ENCODE data around the gene ADAMTS7.
"Not testable (repeated sequence)": the region's sequence is repeated elsewhere in the genome, so short reads cannot be mapped to it uniquely, and the experiment has no call there.

DNA sequence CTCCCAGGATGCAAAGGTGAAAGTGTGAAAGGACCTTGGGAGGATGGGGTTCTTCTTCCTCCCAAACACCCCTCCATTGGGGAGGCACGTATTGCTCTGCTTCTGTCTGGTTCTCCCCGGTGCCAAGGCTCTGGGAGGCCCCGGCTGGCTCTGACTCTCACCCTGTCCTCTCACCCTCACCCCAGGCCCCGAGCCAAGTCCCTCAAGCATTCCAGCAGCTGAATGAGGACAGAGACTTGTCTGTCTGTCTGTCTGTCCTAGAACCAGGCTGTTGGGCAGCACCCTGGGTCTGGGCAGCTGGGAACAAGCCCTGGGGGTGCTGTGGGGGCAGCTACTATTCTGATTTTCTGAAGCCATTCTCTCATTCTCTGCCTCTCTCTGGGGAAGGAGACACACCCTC lies 29.9 kb downstream of the ADAMTS7 start:
- TF ChIP-seq, protein P1, sequence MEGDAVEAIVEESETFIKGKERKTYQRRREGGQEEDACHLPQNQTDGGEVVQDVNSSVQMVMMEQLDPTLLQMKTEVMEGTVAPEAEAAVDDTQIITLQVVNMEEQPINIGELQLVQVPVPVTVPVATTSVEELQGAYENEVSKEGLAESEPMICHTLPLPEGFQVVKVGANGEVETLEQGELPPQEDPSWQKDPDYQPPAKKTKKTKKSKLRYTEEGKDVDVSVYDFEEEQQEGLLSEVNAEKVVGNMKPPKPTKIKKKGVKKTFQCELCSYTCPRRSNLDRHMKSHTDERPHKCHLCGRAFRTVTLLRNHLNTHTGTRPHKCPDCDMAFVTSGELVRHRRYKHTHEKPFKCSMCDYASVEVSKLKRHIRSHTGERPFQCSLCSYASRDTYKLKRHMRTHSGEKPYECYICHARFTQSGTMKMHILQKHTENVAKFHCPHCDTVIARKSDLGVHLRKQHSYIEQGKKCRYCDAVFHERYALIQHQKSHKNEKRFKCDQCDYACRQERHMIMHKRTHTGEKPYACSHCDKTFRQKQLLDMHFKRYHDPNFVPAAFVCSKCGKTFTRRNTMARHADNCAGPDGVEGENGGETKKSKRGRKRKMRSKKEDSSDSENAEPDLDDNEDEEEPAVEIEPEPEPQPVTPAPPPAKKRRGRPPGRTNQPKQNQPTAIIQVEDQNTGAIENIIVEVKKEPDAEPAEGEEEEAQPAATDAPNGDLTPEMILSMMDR (IDR thresholded peaks at IDR 0.05) = not testable (repeated sequence)
- TF ChIP-seq POLR2A (IDR thresholded peaks at IDR 0.05) = not testable (repeated sequence)

Measured in uterus (tissue), 2 donors.